ENCODE results near the gene DNAH14. TPM values are rescaled to one million over a fixed set of nuclear protein-coding genes. Genes with fewer than 3 reads are reported as not detected.
"Not testable (repeated sequence)": the region's sequence is repeated elsewhere in the genome, so short reads cannot be mapped to it uniquely, and the experiment has no call there.

Gene DNAH14
- total RNA-seq, 1 donor from 2014 or later: 17.0 TPM

- no peak for DNase-seq (ENCODE audit: extremely low read depth, low read depth, low spot score)
Measured at GRCh38 chr1:224920930-224921329, 8.5 kb upstream of the DNAH14 start.

DNA sequence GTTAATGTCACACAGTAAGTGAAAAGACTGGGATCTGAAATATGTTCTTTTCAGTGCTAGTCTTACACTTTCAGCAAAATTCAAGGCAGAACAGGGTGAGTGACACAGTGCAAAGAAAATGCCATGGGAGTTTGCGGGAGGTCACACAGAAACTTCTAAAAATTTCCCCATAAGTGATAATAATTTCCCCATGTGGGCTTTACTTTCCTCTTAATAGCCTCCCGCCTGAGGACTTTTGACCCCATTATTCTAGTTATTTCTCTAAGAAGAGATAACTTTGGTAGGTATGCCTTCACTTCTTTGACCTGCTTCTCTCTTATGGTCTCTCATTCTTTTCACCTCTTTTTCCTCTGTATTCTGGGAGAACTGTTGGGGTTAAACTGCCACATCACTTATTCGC, 8.1 kb upstream of the DNAH14 start:
- no peak for DNase-seq (ENCODE audit: extremely low read depth, low read depth, low spot score)

- DNase-seq (ENCODE audit: extremely low read depth, low read depth, low spot score): no peak
Measured at GRCh38 chr1:224922404-224923164, 6.9 kb upstream of the DNAH14 start.

DNA sequence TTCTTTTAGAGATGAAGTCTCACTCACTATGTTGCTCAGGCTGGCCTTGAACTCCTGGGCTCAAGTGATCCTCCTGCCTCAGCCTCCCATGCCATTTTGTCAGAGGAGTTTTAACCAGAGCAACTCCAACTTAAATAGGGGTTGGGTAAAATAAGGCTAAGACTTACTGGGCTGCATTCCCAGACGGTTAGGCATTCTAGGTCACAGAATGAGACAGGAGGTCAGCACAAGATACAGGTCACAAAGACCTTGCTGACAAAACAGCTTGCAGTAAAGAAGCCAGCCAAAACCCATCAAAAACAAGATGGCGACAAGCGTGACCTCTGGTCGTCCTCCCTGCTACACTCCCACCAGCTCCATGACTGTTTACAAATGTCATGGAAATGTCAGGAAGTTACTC, 5.7 kb upstream of the DNAH14 start:
- no peak for DNase-seq (ENCODE audit: extremely low read depth, low read depth, low spot score)

GRCh38 chr1:224927631-224928030, 1.8 kb upstream of the DNAH14 start:
- not testable (repeated sequence) for DNase-seq (ENCODE audit: extremely low read depth, low read depth, low spot score)

DNA sequence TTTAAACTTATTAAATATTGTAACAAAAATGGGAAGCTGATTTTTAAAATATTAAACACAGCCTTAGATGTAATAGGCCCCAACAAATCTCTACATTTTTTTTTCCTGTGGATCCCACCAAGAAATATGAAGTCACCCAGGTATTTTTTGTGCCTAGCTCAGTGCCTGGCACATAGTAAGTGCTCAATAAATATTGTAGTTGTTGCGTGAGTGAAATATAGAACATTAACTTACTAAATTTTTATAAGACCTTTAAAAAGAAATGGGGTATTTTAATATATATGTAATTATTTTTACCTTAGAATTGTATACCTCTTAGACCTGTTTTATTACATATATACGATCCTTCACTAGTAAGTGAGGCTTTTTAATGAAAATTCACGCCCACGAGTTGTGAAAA, 569 bp upstream of the DNAH14 start:
- no peak for DNase-seq (ENCODE audit: extremely low read depth, low read depth, low spot score)

DNA sequence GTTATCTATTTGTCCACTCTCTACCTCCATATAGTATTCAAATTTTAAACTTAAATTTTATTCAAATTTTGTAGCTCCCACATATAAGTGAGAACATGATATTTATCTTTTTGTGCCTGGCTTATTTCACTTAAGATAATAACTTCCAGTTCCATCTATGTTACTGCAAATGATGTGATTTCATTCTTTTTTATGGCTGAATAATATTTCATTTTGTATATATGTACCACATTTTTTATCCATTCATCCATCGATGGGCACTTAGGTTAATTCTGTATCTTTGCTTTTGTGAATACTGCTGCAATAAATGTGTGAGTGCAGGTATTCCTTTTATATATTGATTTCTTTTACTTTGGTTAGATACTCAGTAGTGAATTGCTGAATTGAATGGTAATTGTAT, 2.1 kb downstream of the DNAH14 start:
- no peak for DNase-seq (ENCODE audit: extremely low read depth, low read depth, low spot score)

- no peak for DNase-seq (ENCODE audit: extremely low read depth, low read depth, low spot score)
Measured at GRCh38 chr1:224932607-224933249, 3.3 kb downstream of the DNAH14 start.

DNA sequence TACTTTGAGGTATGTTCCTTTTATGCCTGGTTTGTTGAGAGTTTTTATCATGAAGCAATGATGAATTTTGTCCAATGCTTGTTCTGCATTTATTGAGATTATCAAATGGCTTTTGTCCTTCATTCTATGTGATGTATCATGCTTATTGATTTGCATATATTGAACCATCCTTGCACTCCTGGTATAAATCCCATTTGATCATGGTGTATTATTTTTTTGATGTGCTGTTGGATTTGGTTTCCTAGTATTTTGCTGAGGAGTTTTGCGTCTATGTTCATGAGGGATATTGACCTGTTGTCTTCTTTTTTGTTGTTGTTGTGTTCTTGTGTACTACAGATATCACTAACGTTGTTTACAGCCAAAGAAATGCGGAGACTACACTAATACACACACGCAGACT, 4.1 kb downstream of the DNAH14 start:
- DNase-seq (ENCODE audit: extremely low read depth, low read depth, low spot score): no peak

GRCh38 chr1:224938652-224939051, 9.2 kb downstream of the DNAH14 start:
- DNase-seq (ENCODE audit: extremely low read depth, low read depth, low spot score): no peak

DNA sequence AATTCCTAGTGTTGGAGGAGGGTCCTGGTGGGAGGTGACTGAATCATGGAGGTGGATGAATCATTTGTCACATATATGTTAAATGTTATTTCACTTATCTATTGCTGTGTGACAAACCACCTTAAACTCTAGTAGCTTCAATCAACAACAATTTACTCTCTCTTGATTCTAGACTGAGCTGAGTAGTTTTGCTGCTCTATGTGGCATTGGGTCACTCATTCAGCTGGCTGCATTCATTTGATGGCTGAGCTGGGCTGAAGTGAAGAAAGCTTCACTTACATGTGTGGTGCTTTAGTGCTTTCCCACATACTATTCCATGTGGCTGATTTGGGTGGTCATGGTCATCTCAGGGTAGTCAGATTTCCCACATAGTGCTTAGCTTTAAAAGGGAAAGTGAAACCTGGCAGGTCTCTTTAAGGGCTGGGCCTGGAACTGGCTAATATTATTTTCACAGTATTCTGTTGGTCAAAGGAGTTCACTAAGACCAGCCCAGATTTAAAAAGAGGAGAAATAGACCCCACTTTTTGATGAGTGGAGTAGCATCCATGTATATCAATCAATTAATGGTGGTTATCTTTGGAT, 10.5 kb downstream of the DNAH14 start:
- no peak for DNase-seq (ENCODE audit: extremely low read depth, low read depth, low spot score)

GRCh38 chr1:224940735-224941134, 11.3 kb downstream of the DNAH14 start:
- not testable (repeated sequence) for DNase-seq (ENCODE audit: extremely low read depth, low read depth, low spot score)

- DNase-seq (ENCODE audit: extremely low read depth, low read depth, low spot score): not testable (repeated sequence)
Measured at GRCh38 chr1:224945651-224946348, 16.3 kb downstream of the DNAH14 start.

- DNase-seq (ENCODE audit: extremely low read depth, low read depth, low spot score): not testable (repeated sequence)
Measured at GRCh38 chr1:224946349-224946691, 16.8 kb downstream of the DNAH14 start.

DNA sequence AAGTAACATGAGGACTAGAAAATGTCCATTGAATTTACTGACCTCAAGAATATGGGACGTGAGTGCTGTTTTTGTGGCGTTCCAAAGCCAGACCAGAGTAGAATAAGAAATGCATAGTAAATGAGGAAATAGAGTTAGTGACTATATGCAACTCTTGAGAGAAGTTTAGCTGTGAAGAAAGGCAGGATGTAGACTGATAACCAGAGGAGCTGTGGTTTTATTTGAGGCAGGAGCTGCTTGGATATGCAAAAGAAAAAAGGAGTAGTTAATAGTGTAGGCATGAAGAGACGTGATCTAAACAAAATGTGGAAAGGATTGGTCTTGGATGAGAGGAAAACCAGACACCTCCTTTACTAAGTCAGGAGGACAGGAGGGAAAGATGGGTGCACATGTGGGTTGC, 28.2 kb downstream of the DNAH14 start:
- DNase-seq (ENCODE audit: extremely low read depth, low read depth, low spot score): no peak

DNA sequence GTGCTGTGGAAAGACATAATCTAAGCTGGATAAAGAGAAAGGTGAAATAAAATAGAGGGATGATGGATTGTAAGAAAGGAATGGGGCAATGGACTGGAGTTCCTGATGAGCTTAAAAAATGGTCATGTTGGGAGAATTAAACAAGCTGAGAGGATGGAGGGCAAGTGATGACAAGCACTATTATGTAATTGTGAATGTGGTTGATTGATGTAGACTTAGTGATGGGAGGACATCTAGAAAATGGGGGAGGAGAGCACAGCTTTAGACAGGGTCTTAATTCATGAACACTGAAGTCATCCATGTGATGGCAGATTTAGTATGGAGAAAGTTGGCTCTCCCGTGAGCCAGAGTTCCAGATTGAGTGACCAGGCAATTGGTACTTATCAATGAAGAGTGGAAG, 29.0 kb downstream of the DNAH14 start:
- no peak for DNase-seq (ENCODE audit: extremely low read depth, low read depth, low spot score)

DNA sequence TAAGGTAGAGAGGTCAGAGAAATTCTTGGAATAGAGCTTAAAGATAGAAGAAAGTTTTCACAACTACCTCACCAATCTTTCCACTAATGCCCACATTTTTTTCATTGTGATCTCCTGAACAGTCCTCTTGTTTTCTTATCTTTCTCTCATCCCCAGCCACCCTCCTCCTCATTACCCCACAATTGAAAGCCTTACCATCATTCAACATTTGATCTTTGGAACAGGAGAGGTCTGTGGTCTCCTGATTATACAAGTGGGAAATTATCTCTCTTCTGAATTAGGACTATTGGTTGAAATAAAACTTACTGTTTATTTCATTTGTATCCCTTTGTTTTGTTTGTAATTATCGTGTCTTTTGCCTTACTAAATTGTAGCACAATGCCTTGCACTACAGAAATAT, 29.6 kb downstream of the DNAH14 start:
- no peak for DNase-seq (ENCODE audit: extremely low read depth, low read depth, low spot score)

DNA sequence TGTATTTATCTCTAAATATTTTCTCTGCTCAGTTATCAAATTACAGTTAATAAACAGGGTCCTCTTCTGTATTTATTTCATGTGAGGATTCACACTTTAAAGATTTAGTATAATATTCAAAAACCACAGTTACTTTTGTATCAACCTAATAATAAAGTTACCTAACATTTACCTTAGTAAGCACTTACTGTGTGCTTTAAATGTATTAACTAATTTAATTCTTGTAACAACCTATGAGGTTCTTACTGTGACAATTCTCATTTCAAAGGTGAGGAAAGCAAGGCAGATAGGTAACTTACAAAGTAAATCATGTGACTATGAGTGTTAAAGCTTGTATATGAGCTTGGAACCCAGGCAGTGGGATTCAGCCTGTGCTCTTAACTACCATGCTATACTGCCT, 30.2 kb downstream of the DNAH14 start:
- DNase-seq (ENCODE audit: extremely low read depth, low read depth, low spot score): no peak

DNA sequence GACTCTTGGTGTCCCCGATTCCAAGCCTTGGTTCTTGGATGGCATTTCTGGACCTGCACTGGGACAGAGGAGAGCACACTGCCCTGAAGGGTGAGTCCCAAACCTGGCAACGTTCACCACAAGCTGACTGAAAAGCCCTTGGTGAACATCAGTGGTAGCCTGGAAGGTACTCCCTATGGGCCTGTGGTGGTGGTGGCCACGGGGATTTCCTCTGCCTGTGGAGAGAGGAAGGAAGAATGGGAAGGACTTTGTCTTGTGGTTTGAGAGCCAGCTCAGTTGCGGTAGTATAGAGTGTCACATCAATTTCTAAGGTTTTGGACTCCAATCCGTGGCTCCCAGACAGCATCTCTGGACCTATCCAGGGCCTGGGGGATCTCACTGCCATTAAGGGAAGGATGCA, 50.7 kb downstream of the DNAH14 start:
- DNase-seq (ENCODE audit: extremely low read depth, low read depth, low spot score): no peak

GRCh38 chr1:224981922-224982354, 52.5 kb downstream of the DNAH14 start:
- not testable (repeated sequence) for DNase-seq (ENCODE audit: extremely low read depth, low read depth, low spot score)

GRCh38 chr1:224988042-224988441, 58.6 kb downstream of the DNAH14 start:
- no peak for DNase-seq (ENCODE audit: extremely low read depth, low read depth, low spot score)

GRCh38 chr1:224989615-224990014, 60.1 kb downstream of the DNAH14 start:
- DNase-seq (ENCODE audit: extremely low read depth, low read depth, low spot score): no peak

Data from glomerular endothelial cell (primary cell).